A549 (cell line): ENCODE measurements around the gene TMEM101. TPM values are rescaled to one million over a fixed set of nuclear protein-coding genes. Genes with fewer than 3 reads are reported as not detected.

Experiments
- ATAC-seq, 2 experiments: fragments of 200-7000 bp in 1 of 2; fragments of >200 bp in 1 of 2; cut with Nextera tagmentation in 1 of 2; cut with Tn5 transposase in 1 of 2; 3 replicates each; pipeline versions ENCODE4 v1.8.0 to v1.9.1; 2018 to 2020; ENCODE audit warnings: mild to moderate bottlenecking in 1 of 2, moderate library complexity in 1 of 2
- CTCF ChIA-PET: fragments of 300-600 bp; sonication (Branson Sonifier 250); formaldehyde crosslinking; extraction: SDS; loops from one replicate; lab custom pipeline; 2021; ENCODE audit warnings: antibody characterized with exemption, inconsistent platforms; lab: Yijun Ruan, JAX
- POLR2A ChIA-PET: fragments of 350-600 bp; formaldehyde crosslinking; extraction: SDS; loops from one replicate; lab custom pipeline; 2021; ENCODE audit warnings: antibody characterized with exemption, inconsistent platforms; lab: Yijun Ruan, JAX
- DNase-seq, 2 experiments: peaks; one replicate each; pipeline versions ENCODE4 v3.0.0 to v3.0.0-alpha.2; 2011 to 2016; ENCODE audit warnings: low read depth in 1 of 2, low spot score in 1 of 2
- FAIRE-seq: peaks from 2 replicates; lab custom pipeline; 2011; peaks lifted over from hg19 to GRCh38; lab: Jason Lieb, UNC
- H3K27ac ChIP-seq, 2 experiments: fragments of >200 bp; sonication (Bioruptor Twin); formaldehyde crosslinking; 3 replicates each; pipeline ENCODE4 v1.5.1; 2016 to 2017
- H3K4me1 ChIP-seq: fragments of >200 bp; sonication (Bioruptor Twin); formaldehyde crosslinking; 3 replicates; pipeline ENCODE4 v1.6.1; 2016
- H3K4me2 ChIP-seq: fragments of >200 bp; sonication (Bioruptor Twin); formaldehyde crosslinking; 3 replicates; pipeline ENCODE4 v1.6.1; 2016
- H3K4me3 ChIP-seq: fragments of >200 bp; sonication (Bioruptor Twin); formaldehyde crosslinking; 3 replicates; pipeline ENCODE4 v1.5.1; 2016
- H3K9me3 ChIP-seq: fragments of >200 bp; sonication (Bioruptor Twin); formaldehyde crosslinking; 3 replicates; pipeline ENCODE4 v1.6.1; 2016
- CEBPB ChIP-seq, 2 experiments: fragments of >200 bp in 1 of 2; sonication (Bioruptor Twin) in 1 of 2; formaldehyde crosslinking in 1 of 2; IDR thresholded peaks; 2 replicates each; pipeline ENCODE4 v1.6.1; 2012 to 2016
- EHF ChIP-seq: fragments of 250-450 bp; sonication (Bioruptor Pico); IDR thresholded peaks from 2 replicates; pipeline ENCODE4 v1.5.0; 2020; ENCODE audit warnings: mild to moderate bottlenecking
- ESRRA ChIP-seq: fragments of 150-350 bp; IDR thresholded peaks from 2 replicates; pipeline ENCODE4 v1.6.1; 2014; ENCODE audit warnings: mild to moderate bottlenecking, low read length, borderline replicate concordance
- FOSB ChIP-seq: fragments of 250-450 bp; sonication (Bioruptor Pico); IDR thresholded peaks from 2 replicates; pipeline ENCODE4 v1.5.0; 2020; ENCODE audit warnings: mild to moderate bottlenecking, moderate library complexity
- GATA3 ChIP-seq: IDR thresholded peaks from 2 replicates; pipeline ENCODE4 v1.6.1; 2012; ENCODE audit warnings: borderline replicate concordance
- HES2 ChIP-seq: fragments of >200 bp; sonication (Bioruptor Twin); formaldehyde crosslinking; IDR thresholded peaks from 2 replicates; pipeline ENCODE4 v1.6.1; 2016
- HOXB5 ChIP-seq: fragments of 250-450 bp; sonication (Bioruptor Pico); IDR thresholded peaks from 2 replicates; pipeline ENCODE4 v1.5.0; 2020; ENCODE audit warnings: mild to moderate bottlenecking, moderate library complexity
- KDM1A ChIP-seq: fragments of 200-600 bp; sonication (generic); IDR thresholded peaks from 2 replicates; pipeline ENCODE4 v1.6.1; 2016; ENCODE audit warnings: low read depth, mild to moderate bottlenecking
- MYC ChIP-seq: IDR thresholded peaks from 2 replicates; pipeline ENCODE4 v1.6.1; 2012; ENCODE audit warnings: mild to moderate bottlenecking, inconsistent platforms, low read length, improper control_type of control experiment, borderline replicate concordance
- NPAS2 ChIP-seq: fragments of 250-450 bp; sonication (Bioruptor Pico); IDR thresholded peaks from 2 replicates; pipeline ENCODE4 v1.8.0; 2022; ENCODE audit warnings: mild to moderate bottlenecking, moderate library complexity, borderline replicate concordance
- POLR2AphosphoS2 ChIP-seq: conservative IDR thresholded peaks from 2 replicates; pipeline ENCODE4 v1.6.1; 2012; ENCODE audit warnings: low read length, improper control_type of control experiment, inconsistent platforms
- ZSCAN20 ChIP-seq: fragments of 250-450 bp; sonication (Bioruptor Pico); IDR thresholded peaks from 2 replicates; pipeline ENCODE4 v1.8.0; 2022; ENCODE audit warnings: mild to moderate bottlenecking, moderate library complexity
- WGBS: methylation state at CpG from one replicate; pipeline ENCODE4 v1.1.6; 2017; ENCODE audit errors: missing lambda C conversion rate; 5-methylcytosine and 5-hydroxymethylcytosine counted together
- polyA plus RNA-seq, 4 experiments: library from polyadenylated mRNA; depleted of rRNA in 3 of 4; stranded (reverse); fragments of >200 nt; fragmentation: RNase III in 1 of 4; extraction: RNeasy Plus Mini Kit Qiagen cat#74134 plus additional on column Dnase treatment in 1 of 4; gene quantifications; 2 replicates in 3 of 4; 3 replicates in 1 of 4; pipeline ENCODE4 v1.2.3, GENCODE V29; 2011 to 2017
- TF ChIP-seq, protein P1 (sequence below): fragments of 250-450 bp; sonication (Bioruptor Pico); IDR thresholded peaks from 2 replicates; pipeline ENCODE4 v1.5.0; 2021; ENCODE audit warnings: mild to moderate bottlenecking, moderate library complexity, borderline replicate concordance

Gene TMEM101
- polyA plus RNA-seq, 2 of the 4 experiments (the other 2 are of a cell fraction) = 32.2 to 38.2 TPM

DNA sequence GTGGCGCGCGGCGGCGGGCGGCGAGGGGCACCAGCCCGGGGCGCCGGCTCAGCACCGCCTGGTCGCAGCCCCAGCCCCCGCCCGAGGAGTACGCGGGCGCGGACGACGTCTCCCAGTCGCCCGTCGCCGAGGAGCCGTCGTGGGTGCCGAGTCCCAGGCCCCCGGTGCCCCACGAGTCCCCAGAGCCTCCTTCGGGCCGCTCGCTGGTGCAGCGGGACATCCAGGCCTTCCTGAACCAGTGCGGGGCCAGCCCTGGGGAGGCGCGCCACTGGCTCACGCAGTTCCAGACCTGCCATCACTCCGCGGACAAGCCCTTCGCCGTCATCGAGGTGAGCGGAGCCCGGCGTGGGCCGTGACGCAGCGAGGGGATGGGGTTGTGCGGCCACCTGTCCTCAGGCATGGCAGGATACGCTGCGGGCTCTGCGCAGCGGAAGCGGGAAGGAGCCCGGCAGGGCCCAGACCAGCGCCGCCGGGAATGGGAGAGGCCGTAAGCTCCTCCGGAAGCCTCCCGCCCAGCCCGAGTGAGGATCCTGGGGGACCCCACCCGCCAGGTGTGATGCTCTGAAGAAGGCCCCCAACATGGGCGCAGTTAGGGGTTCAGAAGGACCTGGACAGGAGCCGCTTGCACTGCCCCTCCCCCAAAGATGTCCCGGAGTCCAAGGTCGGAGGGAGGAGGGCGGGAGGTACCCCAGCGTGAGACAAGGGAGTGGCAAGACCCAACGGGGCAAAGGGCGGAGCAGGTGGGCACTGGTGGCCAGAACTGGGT lies 9.8 kb downstream of the TMEM101 start:
- no peak overlapping the region for H3K4me3 ChIP-seq

DNA sequence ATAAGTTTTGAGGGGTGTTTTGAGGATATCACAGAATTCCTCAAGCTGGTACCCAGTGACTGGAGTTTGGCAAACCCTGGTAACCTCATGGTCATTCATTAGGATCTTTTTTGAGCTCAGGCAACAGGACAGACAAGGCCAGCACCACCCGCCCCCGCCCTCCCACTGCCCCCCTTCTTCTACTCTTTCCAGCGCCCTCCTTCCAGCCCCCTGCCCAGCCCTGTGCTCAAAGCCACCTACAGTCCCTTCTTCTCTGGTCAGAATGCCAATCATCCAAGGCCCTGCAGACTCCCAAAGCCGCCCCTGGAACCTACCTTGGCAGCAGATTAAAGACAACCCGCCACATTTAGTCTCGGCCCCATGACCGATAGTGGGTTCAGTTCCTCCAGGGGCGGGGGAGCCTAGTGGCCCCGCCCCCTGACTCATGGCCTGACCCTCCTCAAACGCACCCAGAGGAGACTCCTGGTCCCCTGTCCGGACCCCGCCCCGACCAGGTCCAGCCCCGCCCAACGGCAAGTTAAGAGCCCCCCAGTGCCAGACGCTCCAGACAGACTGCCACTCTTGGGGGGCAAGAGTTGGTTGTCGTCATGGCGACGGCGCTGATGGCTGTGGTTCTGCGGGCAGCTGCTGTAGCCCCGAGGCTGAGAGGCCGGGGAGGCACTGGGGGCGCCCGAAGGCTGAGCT lies 10.5 kb downstream of the TMEM101 start, which contains the start of gene NAGS:
Gene NAGS (plus strand): TSS at position 546 of the 684 bp plus-strand sequence. CDS start 42 bp downstream, at position 588.
- no peak within 1 kb of the TSS for H3K27ac ChIP-seq
- 84% methylated on average over 23 of the region's 25 CpGs for WGBS
- ATAC-seq = no peak

More for the DNA sequence above, 9.8 kb downstream of the TMEM101 start:
- ATAC-seq = no peak
- no peak for TF ChIP-seq FOSB (CRISPR knock-in tag)
- no peak for TF ChIP-seq HES2
- TF ChIP-seq KDM1A = no peak
- TF ChIP-seq CEBPB (IDR thresholded peaks at IDR 0.05) = no peak
- TF ChIP-seq NPAS2 (CRISPR knock-in tag) = no peak
- TF ChIP-seq ZSCAN20 (CRISPR knock-in tag) = no peak
- TF ChIP-seq EHF (CRISPR knock-in tag) = no peak
- TF ChIP-seq, protein P1, sequence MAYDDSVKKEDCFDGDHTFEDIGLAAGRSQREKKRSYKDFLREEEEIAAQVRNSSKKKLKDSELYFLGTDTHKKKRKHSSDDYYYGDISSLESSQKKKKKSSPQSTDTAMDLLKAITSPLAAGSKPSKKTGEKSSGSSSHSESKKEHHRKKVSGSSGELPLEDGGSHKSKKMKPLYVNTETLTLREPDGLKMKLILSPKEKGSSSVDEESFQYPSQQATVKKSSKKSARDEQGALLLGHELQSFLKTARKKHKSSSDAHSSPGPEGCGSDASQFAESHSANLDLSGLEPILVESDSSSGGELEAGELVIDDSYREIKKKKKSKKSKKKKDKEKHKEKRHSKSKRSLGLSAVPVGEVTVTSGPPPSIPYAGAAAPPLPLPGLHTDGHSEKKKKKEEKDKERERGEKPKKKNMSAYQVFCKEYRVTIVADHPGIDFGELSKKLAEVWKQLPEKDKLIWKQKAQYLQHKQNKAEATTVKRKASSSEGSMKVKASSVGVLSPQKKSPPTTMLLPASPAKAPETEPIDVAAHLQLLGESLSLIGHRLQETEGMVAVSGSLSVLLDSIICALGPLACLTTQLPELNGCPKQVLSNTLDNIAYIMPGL = no peak
- TF ChIP-seq MYC = no peak
- no peak for TF ChIP-seq HOXB5 (CRISPR knock-in tag)
- no peak for TF ChIP-seq ESRRA
- TF ChIP-seq POLR2AphosphoS2 = no peak
- ChIA-PET CTCF (interaction anchor here (0.7 to 24.9 kb wide), 5 partner anchors 9 to 125 kb away, joined by 3 to 657 read pairs (median 4); partner anchors contain the start of genes PPY and PYY), POLR2A (no interaction called here)
- no peak for DNase-seq
- Histone ChIP-seq H3K4me2 (no peak overlapping the region), H3K9me3 (no peaks in the 10 kb centered on the region), H3K4me1 (peaks cover 18% of the 10 kb centered on the region), H3K27ac (no peak overlapping the region)
- FAIRE-seq = no peak
- 95% methylated on average over 71 of the region's 71 CpGs for WGBS

More for the DNA sequence above, 10.5 kb downstream of the TMEM101 start, which contains the start of gene NAGS:
- no peak for DNase-seq
- Histone ChIP-seq H3K4me3 (no peak within 1 kb of the TSS), H3K9me3 (no peaks in the 10 kb centered on the region), H3K4me1 (peaks cover 18% of the 10 kb centered on the region), H3K4me2 (no peak within 1 kb of the TSS)
- ChIA-PET POLR2A (no interaction called here), CTCF (interaction anchor here (0.9 to 24.9 kb wide), 6 partner anchors 9 to 571 kb away, joined by 3 to 657 read pairs (median 26); partner anchors contain the start of genes PPY and PYY)
- TF ChIP-seq EHF (CRISPR knock-in tag) = no peak
- TF ChIP-seq, protein P1 = no peak
- TF ChIP-seq GATA3 = no peak
- FAIRE-seq = no peak
